ENCODE measurements around the gene TMEM144.

- TF ChIP-seq YY1 (IDR thresholded peaks at IDR 0.05; ENCODE audit: insufficient read depth, insufficient read length) (no peak), ZNF274 (IDR thresholded peaks at IDR 0.05; ENCODE audit: low read depth, low read length) (no peak)
Observed at GRCh38 chr4:158214856-158215255, 4.6 kb downstream of the TMEM144 start.

All from NT2/D1 (cell line).